K562 (cell line): Measurements from ENCODE around the gene MGAT4D. TPM values are rescaled to one million over a fixed set of nuclear protein-coding genes. Genes with fewer than 3 reads are reported as not detected.

Experiments
- ATAC-seq: fragments of 200-7000 bp; cut with Tn5 transposase; 3 replicates; pipeline ENCODE4 v1.9.1; 2020; ENCODE audit warnings: moderate library complexity
- BruUV-seq: library from RNA; stranded (reverse); fragments of 400-500 nt; replicated peaks from 2 replicates; lab custom pipeline; 2021; lab: Mats Ljungman, UMichigan
- CTCF ChIA-PET: fragments of 300-600 bp; formaldehyde crosslinking; extraction: SDS; loops from one replicate; lab custom pipeline; 2021; ENCODE audit warnings: low intra/inter-chr PET ratio; lab: Yijun Ruan, JAX
- POLR2A ChIA-PET: fragments of 300-600, 350-650 bp; sonication (Branson Sonifier 250); formaldehyde crosslinking; extraction: SDS; loops from one replicate; lab custom pipeline; 2021; ENCODE audit warnings: antibody characterized with exemption, inconsistent platforms; lab: Yijun Ruan, JAX
- DNase-seq, 4 experiments: peaks; one replicate each; pipeline versions ENCODE4 v3.0.0 to v3.0.0-alpha.2; 2011 to 2018; ENCODE audit warnings: low spot score in 3 of 4, mixed read lengths in 3 of 4; ENCODE audit errors: extremely low read depth in 1 of 4
- FAIRE-seq: peaks from 2 replicates; lab custom pipeline; 2011; peaks lifted over from hg19 to GRCh38; lab: Jason Lieb, UNC
- H2AFZ ChIP-seq: 2 replicates; pipeline ENCODE4 v1.6.0; 2011; ENCODE audit warnings: low read depth, low read length, control low read depth, inconsistent platforms
- H3K27ac ChIP-seq: fragments of 200-600 bp; 3 replicates; pipeline ENCODE4 v1.8.0; 2011; ENCODE audit warnings: low read depth, mild to moderate bottlenecking, control low read depth, inconsistent platforms, low read length, moderate library complexity, mixed read lengths; ENCODE audit errors: extremely low read depth
- H3K27me3 ChIP-seq, 2 experiments: fragments of 300-600 bp in 1 of 2; 2 replicates in 1 of 2; 3 replicates in 1 of 2; pipeline versions ENCODE4 v1.6.0 to v1.8.0; 2011; ENCODE audit warnings: inconsistent platforms in 2 of 2, low read length in 2 of 2, mild to moderate bottlenecking in 1 of 2, mixed read lengths in 1 of 2, moderate library complexity in 1 of 2; ENCODE audit not compliant: control insufficient read depth in 2 of 2, insufficient read depth in 2 of 2
- H3K36me3 ChIP-seq: fragments of 300-600 bp; 3 replicates; pipeline ENCODE4 v1.8.0; 2011; ENCODE audit warnings: mild to moderate bottlenecking, low read length, inconsistent platforms; ENCODE audit not compliant: control insufficient read depth, insufficient read depth
- H3K4me1 ChIP-seq, 2 experiments: fragments of 200-600 bp in 1 of 2; replicated peaks in 1 of 2; 2 replicates in 1 of 2; 3 replicates in 1 of 2; pipeline versions ENCODE4 v1.5.1 to v1.8.0; 2011; ENCODE audit warnings: inconsistent platforms in 2 of 2, low read length in 2 of 2, mild to moderate bottlenecking in 1 of 2, mixed read lengths in 1 of 2, moderate library complexity in 1 of 2; ENCODE audit not compliant: control insufficient read depth in 2 of 2, insufficient read depth in 2 of 2
- H3K4me2 ChIP-seq: 2 replicates; pipeline ENCODE4 v1.6.1; 2011; ENCODE audit warnings: low read length, control low read depth, inconsistent platforms, mixed read lengths; ENCODE audit not compliant: insufficient read depth
- H3K4me3 ChIP-seq: fragments of 200-600 bp; sonication (generic), shearing (Covaris generic); 2 replicates; pipeline ENCODE4 v1.5.1; 2016; ENCODE audit warnings: control low read depth, inconsistent platforms
- H3K79me2 ChIP-seq: fragments of 200-600 bp; 3 replicates; pipeline ENCODE4 v1.8.0; 2011; ENCODE audit warnings: low read length, inconsistent platforms; ENCODE audit not compliant: control insufficient read depth, insufficient read depth
- H3K9ac ChIP-seq, 2 experiments: 2 replicates each; pipeline versions ENCODE4 v1.6.0 to v1.6.1; 2011; ENCODE audit warnings: low read depth in 2 of 2, low read length in 2 of 2, control low read depth in 1 of 2, inconsistent platforms in 1 of 2, mild to moderate bottlenecking in 1 of 2, mixed read lengths in 1 of 2; ENCODE audit not compliant: insufficient read depth in 1 of 2
- H3K9me1 ChIP-seq: one replicate; pipeline ENCODE4 v1.6.0; 2011; ENCODE audit warnings: inconsistent platforms, mild to moderate bottlenecking, low read length, moderate library complexity; ENCODE audit not compliant: control insufficient read depth, insufficient read depth
- H3K9me3 ChIP-seq: replicated peaks from 2 replicates; pipeline ENCODE4 v1.5.1; 2011; ENCODE audit warnings: low read depth, low read length, inconsistent platforms; ENCODE audit not compliant: control insufficient read depth, insufficient read depth
- H4K20me1 ChIP-seq: replicated peaks from 2 replicates; pipeline ENCODE4 v1.6.1; 2011; ENCODE audit warnings: low read length, inconsistent platforms, mixed read lengths; ENCODE audit not compliant: control insufficient read depth, insufficient read depth
- AFF4 ChIP-seq: sonication (generic); formaldehyde crosslinking; IDR thresholded peaks from 2 replicates; pipeline ENCODE4 v1.8.0; 2023; ENCODE audit warnings: mild to moderate bottlenecking, missing genetic modification reagents
- ARID1B ChIP-seq: fragments of 450-650 bp; IDR thresholded peaks from 2 replicates; pipeline ENCODE4 v1.6.1; 2016; ENCODE audit warnings: antibody characterized with exemption, mild to moderate bottlenecking, inconsistent platforms
- ARID4B ChIP-seq: sonication (generic); formaldehyde crosslinking; IDR thresholded peaks from 2 replicates; pipeline ENCODE4 v1.8.0; 2022; ENCODE audit warnings: mild to moderate bottlenecking, missing genetic modification reagents
- ATF1 ChIP-seq, 2 experiments: fragments of 450-650 bp in 1 of 2; IDR thresholded peaks; 2 replicates each; pipeline ENCODE4 v1.6.1; 2016; ENCODE audit warnings: missing compliant biosample characterization in 1 of 2, missing genetic modification characterization in 1 of 2
- CBFA2T3 ChIP-seq: fragments of 450-650 bp; IDR thresholded peaks from 2 replicates; pipeline ENCODE4 v1.6.1; 2017
- CREM ChIP-seq: IDR thresholded peaks from 2 replicates; pipeline ENCODE4 v1.6.1; 2014; ENCODE audit warnings: antibody characterized with exemption, low read depth
- E2F4 ChIP-seq: sonication (generic); formaldehyde crosslinking; IDR thresholded peaks from 2 replicates; pipeline ENCODE4 v1.8.0; 2022; ENCODE audit warnings: mild to moderate bottlenecking, low read depth, missing genetic modification reagents
- JUND ChIP-seq, 2 experiments: IDR thresholded peaks; 2 replicates in 1 of 2; 3 replicates in 1 of 2; pipeline ENCODE4 v1.6.1; 2011; ENCODE audit warnings: borderline replicate concordance in 2 of 2, low read depth in 2 of 2, low read length in 2 of 2, improper control_type of control experiment in 1 of 2, missing biosample characterization in 1 of 2, missing genetic modification characterization in 1 of 2, missing genetic modification reagents in 1 of 2
- MYC ChIP-seq, 2 experiments: fragments of 250-450 bp in 1 of 2; sonication (Bioruptor Pico) in 1 of 2; IDR thresholded peaks; 2 replicates each; pipeline versions ENCODE4 v1.5.1 to v1.6.1; 2012 to 2021; ENCODE audit warnings: low read depth in 2 of 2, borderline replicate concordance in 1 of 2, improper control_type of control experiment in 1 of 2, low read length in 1 of 2, mild to moderate bottlenecking in 1 of 2, moderate library complexity in 1 of 2
- RCOR1 ChIP-seq, 2 experiments: IDR thresholded peaks; 2 replicates each; pipeline ENCODE4 v1.6.1; 2012; ENCODE audit warnings: low read depth in 2 of 2, low read length in 2 of 2, borderline replicate concordance in 1 of 2, improper control_type of control experiment in 1 of 2
- SLC30A9 ChIP-seq: fragments of 250-450 bp; sonication (Bioruptor Pico); IDR thresholded peaks from 2 replicates; pipeline ENCODE4 v1.8.0; 2022; ENCODE audit warnings: mild to moderate bottlenecking, moderate library complexity
- WGBS: fragments of 100-300 bp; shearing (Covaris generic); methylation state at CpG from one replicate; pipeline ENCODE4 v1.1.6; 2016; ENCODE audit warnings: low coverage, mixed read lengths; ENCODE audit not compliant: insufficient coverage; ENCODE audit errors: missing lambda C conversion rate; 5-methylcytosine and 5-hydroxymethylcytosine counted together
- in situ Hi-C: fragments of 300-500 bp; cut with MboI; formaldehyde crosslinking; loops from 4 replicates; pipeline ENCODE4 v1.15.0; 2018; ENCODE audit warnings: inconsistent platforms, mixed read lengths
- intact Hi-C: fragments of 100-400 bp; cut with micrococcal nuclease; formaldehyde crosslinking; loops from 2 replicates; pipeline ENCODE4 v1.14.2; 2022
- polyA plus RNA-seq, 8 experiments: library from polyadenylated mRNA; depleted of rRNA in 4 of 8; stranded (reverse) in 5 of 8; unstranded in 3 of 8; fragments of >200 nt; fragmentation: Nextera tagmentation in 2 of 8; fragmentation: Illumina TruSeq in 1 of 8; extraction: Ambion mirVana in 2 of 8; extraction: Trizol in 1 of 8; gene quantifications; 2 replicates each; pipeline versions ENCODE4 v1.2.1 to v1.2.3, GENCODE V29; 2011 to 2014; ENCODE audit warnings: inconsistent platforms in 1 of 8, missing spikeins in 1 of 8
- total RNA-seq, 7 experiments: library from RNA; depleted of rRNA in 6 of 7; stranded (reverse); fragments of >200 nt in 6 of 7; fragmentation: Illumina TruSeq in 2 of 7; extraction: Trizol in 2 of 7; gene quantifications; 2 replicates each; pipeline versions ENCODE4 v1.2.1 to v1.2.3, GENCODE V29; 2011 to 2021; ENCODE audit warnings: low replicate concordance in 1 of 7

MGAT4D gene
- total and polyA plus RNA-seq, 9 of the 15 experiments (the other 6 are each of a cell fraction or from before 2014, with no cell fraction given), result not detected

DNA sequence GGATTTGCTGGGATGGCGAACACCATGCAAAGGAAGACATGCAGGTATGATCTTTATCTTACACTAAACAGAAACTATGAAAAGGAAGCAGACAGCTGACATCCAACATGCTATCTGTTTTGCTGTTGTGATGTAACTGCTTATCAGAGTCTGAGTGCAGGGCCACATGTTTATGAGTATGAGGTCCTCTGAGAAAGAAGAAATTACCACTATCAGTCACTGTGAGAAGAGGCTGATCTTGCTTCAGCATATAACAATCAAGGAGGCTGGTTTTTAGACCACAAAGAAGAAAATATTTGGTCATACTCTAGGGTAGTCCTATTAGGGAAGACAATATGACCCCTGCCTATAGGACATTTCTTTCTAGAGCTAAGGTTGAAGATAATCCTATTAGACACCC lies 89.1 kb downstream of the MGAT4D start:
- FAIRE-seq (no peak), DNase-seq (peak in 1 of 4 experiments; percentile 7), ATAC-seq (0 out of 3 replicates have a peak, but pooled peaks have one; percentile 23)
- TF ChIP-seq CREM, result peak; percentile 28; the same call in 1 of the 2 replicates
- TF ChIP-seq ARID4B (CRISPR knock-in tag), result no peak
- TF ChIP-seq ARID1B, result 0 out of 2 replicates have a peak, but pooled peaks have one; percentile 9
- peak; percentile 24; the same call in 1 of the 2 replicates for TF ChIP-seq CBFA2T3
- TF ChIP-seq ATF1 (CRISPR knock-in tag; IDR thresholded peaks at IDR 0.05), result no peak
- peak; percentile 31; the same call in 1 of the 2 replicates for TF ChIP-seq ATF1 (tag; IDR thresholded peaks at IDR 0.05)
- peak; percentile 21; the same call in 1 of the 2 replicates for TF ChIP-seq JUND (IDR thresholded peaks at IDR 0.05; ENCODE audit: borderline replicate concordance, low read depth, low read length)
- no peak; the same call in 2 of the 3 replicates for TF ChIP-seq JUND (tag; IDR thresholded peaks at IDR 0.05; ENCODE audit: borderline replicate concordance, low read depth, low read length)
- 0 out of 2 replicates have a peak, but pooled peaks have one; percentile 25 for TF ChIP-seq MYC (IDR thresholded peaks at IDR 0.05; ENCODE audit: low read depth, low read length)
- TF ChIP-seq MYC (CRISPR knock-in tag; IDR thresholded peaks at IDR 0.05; ENCODE audit: borderline replicate concordance, low read depth), result no peak
- TF ChIP-seq AFF4 (CRISPR knock-in tag), result no peak
- TF ChIP-seq RCOR1 (IDR thresholded peaks at IDR 0.05; ENCODE audit: borderline replicate concordance in 1 of 2, low read depth in 2 of 2, low read length in 2 of 2), result 0 out of 4 replicates have a peak, but pooled peaks of 1 of the 2 experiments have one; percentile 16
- no peak for TF ChIP-seq SLC30A9 (CRISPR knock-in tag)
- no peak for TF ChIP-seq E2F4 (CRISPR knock-in tag)
- Histone ChIP-seq H2AFZ (no peak overlapping the region), H4K20me1 (no peaks in the 10 kb centered on the region), H3K4me3 (no peak overlapping the region), H3K4me1 (no peaks in the 10 kb centered on the region; a peak in 2 of 5 replicates), H3K27ac (no peak overlapping the region), H3K27me3 (no peaks in the 10 kb centered on the region), H3K4me2 (no peak overlapping the region), H3K9ac (no peak overlapping the region), H3K9me1 (no peaks in the 10 kb centered on the region), H3K79me2 (no peaks in the 10 kb centered on the region), H3K9me3 (no peaks in the 10 kb centered on the region), H3K36me3 (no peaks in the 10 kb centered on the region)
- ChIA-PET CTCF (no interaction called here), POLR2A (no interaction called here)
- intact Hi-C loops (no loop called here), in situ Hi-C loops (no loop called here)
- 11% methylated on average over 1 of the region's 1 CpG for WGBS
- no TSS peak for BruUV-seq
